GM12878 (cell line): Measurements from ENCODE around the gene TRAPPC3. TPM values are rescaled to one million over a fixed set of nuclear protein-coding genes. Genes with fewer than 3 reads are reported as not detected.

ENCODE experiments used
- ATAC-seq: fragments of 200-7000 bp; cut with Tn5 transposase; 3 replicates; pipeline ENCODE4 v1.9.1; 2020; ENCODE audit warnings: mild to moderate bottlenecking, moderate library complexity
- BruUV-seq: library from RNA; stranded (reverse); fragments of 400-500 nt; replicated peaks from 2 replicates; lab custom pipeline; 2021; lab: Mats Ljungman, UMichigan
- CTCF ChIA-PET: fragments of 300-600 bp; sonication (Branson Sonifier 250); formaldehyde crosslinking; extraction: SDS; loops from one replicate; lab custom pipeline; 2021; ENCODE audit warnings: inconsistent platforms; lab: Yijun Ruan, JAX
- POLR2A ChIA-PET: fragments of 350-600 bp; formaldehyde crosslinking; extraction: SDS; loops from one replicate; lab custom pipeline; 2021; ENCODE audit warnings: inconsistent platforms; lab: Charles Lee
- RAD21 ChIA-PET: fragments of 300-600 bp; sonication (Branson Sonifier 250); formaldehyde crosslinking; loops from one replicate; lab custom pipeline; 2023; ENCODE audit warnings: antibody characterized with exemption; ENCODE audit not compliant: unreplicated experiment; lab: Charles Lee
- SMC1A ChIA-PET: fragments of 300-600 bp; sonication (Branson Sonifier 250); formaldehyde crosslinking; loops from one replicate; lab custom pipeline; 2023; ENCODE audit not compliant: unreplicated experiment, uncharacterized antibody; lab: Charles Lee
- DNase-seq: peaks from one replicate; pipeline ENCODE4 v3.0.0-alpha.2; 2011; ENCODE audit warnings: low read depth, low spot score
- FAIRE-seq: peaks from 3 replicates; lab custom pipeline; 2011; peaks lifted over from hg19 to GRCh38; lab: Jason Lieb, UNC
- H2AFZ ChIP-seq: 2 replicates; pipeline ENCODE4 v1.6.0; 2011; ENCODE audit warnings: low read depth, low read length, control low read depth; ENCODE audit not compliant: control insufficient read depth
- H3K27ac ChIP-seq: 2 replicates; pipeline ENCODE4 v1.5.1; 2011; ENCODE audit warnings: control low read depth; ENCODE audit not compliant: control insufficient read depth, insufficient read depth
- H3K27me3 ChIP-seq, 2 experiments: replicated peaks in 1 of 2; 2 replicates each; pipeline versions ENCODE4 v1.6.0 to v1.6.1; 2011; ENCODE audit warnings: low read length in 1 of 2; ENCODE audit not compliant: control insufficient read depth in 2 of 2, insufficient read depth in 2 of 2
- H3K36me3 ChIP-seq, 2 experiments: 2 replicates each; pipeline ENCODE4 v1.5.1; 2011; ENCODE audit warnings: low read length in 1 of 2; ENCODE audit not compliant: control insufficient read depth in 2 of 2, insufficient read depth in 2 of 2
- H3K4me1 ChIP-seq: 2 replicates; pipeline ENCODE4 v1.6.1; 2011; ENCODE audit warnings: mild to moderate bottlenecking, low read length, moderate library complexity, mixed read lengths; ENCODE audit not compliant: control insufficient read depth, insufficient read depth
- H3K4me2 ChIP-seq: 2 replicates; pipeline ENCODE4 v1.6.0; 2011; ENCODE audit warnings: control low read depth; ENCODE audit not compliant: control insufficient read depth, insufficient read depth
- H3K4me3 ChIP-seq: fragments of 200-600 bp; sonication (generic); 2 replicates; pipeline ENCODE4 v1.5.1; 2016
- H3K79me2 ChIP-seq: 2 replicates; pipeline ENCODE4 v1.6.0; 2011; ENCODE audit warnings: low read length; ENCODE audit not compliant: control insufficient read depth, insufficient read depth
- H3K9ac ChIP-seq: 2 replicates; pipeline ENCODE4 v1.8.0; 2011; ENCODE audit warnings: low read length, control low read depth, mixed read lengths; ENCODE audit not compliant: control insufficient read depth, insufficient read depth
- H3K9me3 ChIP-seq: replicated peaks from 3 replicates; pipeline ENCODE4 v1.5.1; 2011; ENCODE audit warnings: mild to moderate bottlenecking, low read length; ENCODE audit not compliant: control insufficient read depth, insufficient read depth
- H4K20me1 ChIP-seq: 2 replicates; pipeline ENCODE4 v1.6.0; 2011; ENCODE audit not compliant: control insufficient read depth, insufficient read depth
- JUNB ChIP-seq: IDR thresholded peaks from 2 replicates; pipeline ENCODE4 v1.6.1; 2016; ENCODE audit warnings: antibody characterized with exemption, mild to moderate bottlenecking
- KLF5 ChIP-seq: fragments of 450-650 bp; IDR thresholded peaks from 2 replicates; pipeline ENCODE4 v1.6.1; 2014; ENCODE audit warnings: mild to moderate bottlenecking; ENCODE audit not compliant: partially characterized antibody
- NFYB ChIP-seq: IDR thresholded peaks from 2 replicates; pipeline ENCODE4 v1.6.1; 2011; ENCODE audit warnings: low read depth, mild to moderate bottlenecking, low read length, improper control_type of control experiment, moderate library complexity; ENCODE audit not compliant: insufficient read depth
- RELA ChIP-seq: fragments of 450-650 bp; IDR thresholded peaks from 2 replicates; pipeline ENCODE4 v1.8.0; 2014; ENCODE audit warnings: borderline replicate concordance; ENCODE audit not compliant: partially characterized antibody
- TAF1 ChIP-seq: IDR thresholded peaks from 2 replicates; pipeline ENCODE4 v1.6.1; 2011; ENCODE audit warnings: mild to moderate bottlenecking, low read depth, low read length, borderline replicate concordance
- ZBTB11 ChIP-seq: fragments of 450-650 bp; formaldehyde crosslinking; IDR thresholded peaks from 2 replicates; pipeline ENCODE4 v1.5.0; 2022; ENCODE audit warnings: mild to moderate bottlenecking, missing genetic modification characterization
- ZNF217 ChIP-seq: fragments of 450-650 bp; IDR thresholded peaks from 2 replicates; pipeline ENCODE4 v1.6.1; 2017; ENCODE audit warnings: antibody characterized with exemption, mild to moderate bottlenecking
- ZNF274 ChIP-seq: IDR thresholded peaks from one replicate; pipeline ENCODE4 v1.8.0; 2011; ENCODE audit not compliant: insufficient read length, insufficient read depth
- WGBS: methylation state at CpG from one replicate; pipeline ENCODE4 v1.1.6; 2016; ENCODE audit warnings: low lambda C conversion rate; ENCODE audit not compliant: insufficient replicate concordance, insufficient coverage; ENCODE audit errors: missing lambda C conversion rate; 5-methylcytosine and 5-hydroxymethylcytosine counted together
- in situ Hi-C: fragments of 300-500 bp; cut with MboI; formaldehyde crosslinking; loops from 9 replicates; pipeline ENCODE4 v1.14.3; 2018; ENCODE audit warnings: mixed read lengths
- intact Hi-C: fragments of 100-400 bp; cut with micrococcal nuclease; formaldehyde crosslinking; loops from one replicate; pipeline ENCODE4 v1.14.2; 2022; ENCODE audit not compliant: unreplicated experiment
- polyA plus RNA-seq, 11 experiments: library from polyadenylated mRNA; depleted of rRNA in 4 of 11; unstranded in 6 of 11; stranded (reverse) in 5 of 11; fragments of >200 nt; fragmentation: Nextera tagmentation in 4 of 11; fragmentation: Illumina TruSeq in 1 of 11; extraction: Ambion mirVana in 4 of 11; extraction: Trizol in 1 of 11; gene quantifications; 1 replicate in 1 of 11; 2 replicates in 10 of 11; pipeline versions ENCODE4 v1.2.1 to v1.2.3, GENCODE V29; 2011 to 2016; ENCODE audit warnings: inconsistent platforms in 2 of 11, missing spikeins in 2 of 11, low read depth in 1 of 11
- total RNA-seq, 4 experiments: library from RNA; depleted of rRNA in 3 of 4; stranded (reverse); fragments of >200 nt in 3 of 4; fragmentation: Illumina TruSeq in 1 of 4; extraction: Trizol in 1 of 4; gene quantifications; 2 replicates each; pipeline versions ENCODE4 v1.2.1 to v1.2.3, GENCODE V29; 2013 to 2021
- TF ChIP-seq, protein P1 (sequence below), 3 experiments: IDR thresholded peaks in 2 of 3; conservative IDR thresholded peaks in 1 of 3; 2 replicates each; pipeline ENCODE4 v1.5.1; 2011; ENCODE audit warnings: low read depth in 3 of 3, low read length in 3 of 3, mild to moderate bottlenecking in 3 of 3, control low read depth in 2 of 3, moderate library complexity in 2 of 3, inconsistent platforms in 1 of 3, mixed read lengths in 1 of 3; ENCODE audit not compliant: control insufficient read depth in 2 of 3, insufficient read depth in 1 of 3; ENCODE audit errors: extremely low read depth in 1 of 3
- TF ChIP-seq, protein P2 (sequence below): fragments of 450-650 bp; IDR thresholded peaks from 2 replicates; pipeline ENCODE4 v1.6.1; 2017; ENCODE audit warnings: mild to moderate bottlenecking
- TF ChIP-seq, protein P3 (sequence below): fragments of 450-650 bp; IDR thresholded peaks from 2 replicates; pipeline ENCODE4 v1.6.1; 2018; ENCODE audit warnings: mild to moderate bottlenecking, low read depth, moderate library complexity; ENCODE audit not compliant: partially characterized antibody

The TRAPPC3 gene
- total and polyA plus RNA-seq, 10 of the 15 experiments (the other 5 are each of a cell fraction or from before 2014, with no cell fraction given), result 14.7 to 122 (median 70.5) TPM

- ChIA-PET SMC1A (interaction anchor here (1.9 to 2.9 kb wide), 3 partner anchors 33 to 131 kb away, joined by 5 to 9 read pairs (median 6); partner anchors contain the start of gene THRAP3), POLR2A (no interaction called here), CTCF (interaction anchor here (1.3 to 10.2 kb wide), 2 partner anchors 35 to 69 kb away, joined by 3 to 262 read pairs; no protein-coding TSS in a partner anchor), RAD21 (interaction anchor here (0.7 to 1.2 kb wide), 2 partner anchors 70 kb away, joined by 3 read pairs; partner anchors contain the start of gene THRAP3)
- no TSS peak for BruUV-seq
- DNase-seq, result no peak
- Histone ChIP-seq H3K27me3 (no peaks in the 10 kb centered on the region), H3K4me3 (no peak overlapping the region), H2AFZ (no peak overlapping the region), H3K9ac (no peak overlapping the region), H3K4me2 (no peak overlapping the region), H3K9me3 (no peaks in the 10 kb centered on the region), H3K4me1 (peaks cover 43% of the 10 kb centered on the region), H4K20me1 (no peaks in the 10 kb centered on the region; the same call in 1 of the 2 replicates), H3K27ac (no peak overlapping the region), H3K36me3 (0 out of 4 replicates have a peak, but pooled peaks cover 0 to 5% of the 10 kb centered on the region in 2 experiments), H3K79me2 (peaks cover 42% of the 10 kb centered on the region)
- no peak for FAIRE-seq
- TF ChIP-seq ZNF274, result no peak
- TF ChIP-seq JUNB, result no peak
- no peak for TF ChIP-seq TAF1
- TF ChIP-seq KLF5, result no peak
- TF ChIP-seq ZNF217, result no peak
- TF ChIP-seq, protein P1, sequence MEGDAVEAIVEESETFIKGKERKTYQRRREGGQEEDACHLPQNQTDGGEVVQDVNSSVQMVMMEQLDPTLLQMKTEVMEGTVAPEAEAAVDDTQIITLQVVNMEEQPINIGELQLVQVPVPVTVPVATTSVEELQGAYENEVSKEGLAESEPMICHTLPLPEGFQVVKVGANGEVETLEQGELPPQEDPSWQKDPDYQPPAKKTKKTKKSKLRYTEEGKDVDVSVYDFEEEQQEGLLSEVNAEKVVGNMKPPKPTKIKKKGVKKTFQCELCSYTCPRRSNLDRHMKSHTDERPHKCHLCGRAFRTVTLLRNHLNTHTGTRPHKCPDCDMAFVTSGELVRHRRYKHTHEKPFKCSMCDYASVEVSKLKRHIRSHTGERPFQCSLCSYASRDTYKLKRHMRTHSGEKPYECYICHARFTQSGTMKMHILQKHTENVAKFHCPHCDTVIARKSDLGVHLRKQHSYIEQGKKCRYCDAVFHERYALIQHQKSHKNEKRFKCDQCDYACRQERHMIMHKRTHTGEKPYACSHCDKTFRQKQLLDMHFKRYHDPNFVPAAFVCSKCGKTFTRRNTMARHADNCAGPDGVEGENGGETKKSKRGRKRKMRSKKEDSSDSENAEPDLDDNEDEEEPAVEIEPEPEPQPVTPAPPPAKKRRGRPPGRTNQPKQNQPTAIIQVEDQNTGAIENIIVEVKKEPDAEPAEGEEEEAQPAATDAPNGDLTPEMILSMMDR (IDR thresholded peaks at IDR 0.05 in 2 of 3, conservative IDR thresholded peaks at IDR 0.05 in 1 of 3; ENCODE audit: control insufficient read depth in 2 of 3, extremely low read depth in 1 of 3, insufficient read depth in 1 of 3, low read depth in 3 of 3, low read length in 3 of 3), result no peak
- TF ChIP-seq, protein P2, sequence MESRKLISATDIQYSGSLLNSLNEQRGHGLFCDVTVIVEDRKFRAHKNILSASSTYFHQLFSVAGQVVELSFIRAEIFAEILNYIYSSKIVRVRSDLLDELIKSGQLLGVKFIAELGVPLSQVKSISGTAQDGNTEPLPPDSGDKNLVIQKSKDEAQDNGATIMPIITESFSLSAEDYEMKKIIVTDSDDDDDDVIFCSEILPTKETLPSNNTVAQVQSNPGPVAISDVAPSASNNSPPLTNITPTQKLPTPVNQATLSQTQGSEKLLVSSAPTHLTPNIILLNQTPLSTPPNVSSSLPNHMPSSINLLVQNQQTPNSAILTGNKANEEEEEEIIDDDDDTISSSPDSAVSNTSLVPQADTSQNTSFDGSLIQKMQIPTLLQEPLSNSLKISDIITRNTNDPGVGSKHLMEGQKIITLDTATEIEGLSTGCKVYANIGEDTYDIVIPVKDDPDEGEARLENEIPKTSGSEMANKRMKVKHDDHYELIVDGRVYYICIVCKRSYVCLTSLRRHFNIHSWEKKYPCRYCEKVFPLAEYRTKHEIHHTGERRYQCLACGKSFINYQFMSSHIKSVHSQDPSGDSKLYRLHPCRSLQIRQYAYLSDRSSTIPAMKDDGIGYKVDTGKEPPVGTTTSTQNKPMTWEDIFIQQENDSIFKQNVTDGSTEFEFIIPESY, result no peak
- TF ChIP-seq, protein P3, sequence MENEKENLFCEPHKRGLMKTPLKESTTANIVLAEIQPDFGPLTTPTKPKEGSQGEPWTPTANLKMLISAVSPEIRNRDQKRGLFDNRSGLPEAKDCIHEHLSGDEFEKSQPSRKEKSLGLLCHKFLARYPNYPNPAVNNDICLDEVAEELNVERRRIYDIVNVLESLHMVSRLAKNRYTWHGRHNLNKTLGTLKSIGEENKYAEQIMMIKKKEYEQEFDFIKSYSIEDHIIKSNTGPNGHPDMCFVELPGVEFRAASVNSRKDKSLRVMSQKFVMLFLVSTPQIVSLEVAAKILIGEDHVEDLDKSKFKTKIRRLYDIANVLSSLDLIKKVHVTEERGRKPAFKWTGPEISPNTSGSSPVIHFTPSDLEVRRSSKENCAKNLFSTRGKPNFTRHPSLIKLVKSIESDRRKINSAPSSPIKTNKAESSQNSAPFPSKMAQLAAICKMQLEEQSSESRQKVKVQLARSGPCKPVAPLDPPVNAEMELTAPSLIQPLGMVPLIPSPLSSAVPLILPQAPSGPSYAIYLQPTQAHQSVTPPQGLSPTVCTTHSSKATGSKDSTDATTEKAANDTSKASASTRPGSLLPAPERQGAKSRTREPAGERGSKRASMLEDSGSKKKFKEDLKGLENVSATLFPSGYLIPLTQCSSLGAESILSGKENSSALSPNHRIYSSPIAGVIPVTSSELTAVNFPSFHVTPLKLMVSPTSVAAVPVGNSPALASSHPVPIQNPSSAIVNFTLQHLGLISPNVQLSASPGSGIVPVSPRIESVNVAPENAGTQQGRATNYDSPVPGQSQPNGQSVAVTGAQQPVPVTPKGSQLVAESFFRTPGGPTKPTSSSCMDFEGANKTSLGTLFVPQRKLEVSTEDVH, result no peak
- TF ChIP-seq ZBTB11 (CRISPR knock-in tag), result no peak
- no peak for TF ChIP-seq RELA
- TF ChIP-seq NFYB, result no peak
- WGBS, result 90% methylated on average over 5 of the region's 6 CpGs
- intact Hi-C loops, result loop anchor here (10.0 kb wide), 1 partner anchor 230 kb away; the partner anchor contains the start of gene STK40
- no peak for ATAC-seq
- in situ Hi-C loops, result loop anchor here (5.0 kb wide), 1 partner anchor 133 kb away; no protein-coding TSS in a partner anchor
These were observed 5.0 kb upstream of the TRAPPC3 start for GRCh38 chr1:36154335-36154734.
